GM23338 (cell line): ENCODE results near the gene NGDN. TPM values are rescaled to one million over a fixed set of nuclear protein-coding genes. Genes with fewer than 3 reads are reported as not detected.

Source experiments
- ATAC-seq: fragments of 200-7000 bp; cut with Tn5 transposase; 3 replicates; pipeline ENCODE4 v1.9.1; 2020
- DNase-seq: peaks from one replicate; pipeline ENCODE4 v3.0.0-alpha.2; 2015; ENCODE audit warnings: low spot score
- H2AFZ ChIP-seq: fragments of 200-600 bp; sonication (generic); 2 replicates; pipeline ENCODE4 v1.8.0; 2016; ENCODE audit warnings: antibody characterized with exemption, mild to moderate bottlenecking, moderate library complexity
- H3F3A ChIP-seq: fragments of 200-600 bp; sonication (generic); replicated peaks from 2 replicates; pipeline ENCODE4 v1.8.0; 2017; ENCODE audit warnings: antibody characterized with exemption, mixed run types, low read depth
- H3K27ac ChIP-seq: fragments of 200-600 bp; sonication (generic); 2 replicates; pipeline ENCODE4 v1.6.1; 2016; ENCODE audit warnings: low read depth
- H3K27me3 ChIP-seq: fragments of 200-600 bp; sonication (generic); 2 replicates; pipeline ENCODE4 v1.8.0; 2016; ENCODE audit warnings: mild to moderate bottlenecking, mixed run types, moderate library complexity; ENCODE audit not compliant: insufficient read depth
- H3K36me3 ChIP-seq: fragments of 200-600 bp; sonication (generic); 2 replicates; pipeline ENCODE4 v1.8.0; 2016; ENCODE audit warnings: mild to moderate bottlenecking; ENCODE audit not compliant: insufficient read depth
- H3K4me1 ChIP-seq: fragments of 200-600 bp; sonication (generic); 2 replicates; pipeline ENCODE4 v1.8.0; 2016; ENCODE audit warnings: mild to moderate bottlenecking, moderate library complexity; ENCODE audit not compliant: insufficient read depth
- H3K4me2 ChIP-seq: fragments of 200-600 bp; sonication (generic); 2 replicates; pipeline ENCODE4 v1.7.1; 2017; ENCODE audit warnings: mixed run types
- H3K4me3 ChIP-seq: fragments of 200-600 bp; sonication (generic); 2 replicates; pipeline ENCODE4 v1.6.1; 2016; ENCODE audit warnings: mixed run types
- H3K79me2 ChIP-seq: fragments of 200-600 bp; sonication (generic); replicated peaks from 2 replicates; pipeline ENCODE4 v1.8.0; 2017; ENCODE audit warnings: mild to moderate bottlenecking; ENCODE audit not compliant: insufficient read depth
- H3K9me2 ChIP-seq: fragments of 200-600 bp; sonication (generic); 2 replicates; pipeline ENCODE4 v1.8.0; 2017; ENCODE audit not compliant: insufficient read depth
- H4K20me1 ChIP-seq: fragments of 200-600 bp; sonication (generic); replicated peaks from 2 replicates; pipeline ENCODE4 v1.8.0; 2017; ENCODE audit warnings: mild to moderate bottlenecking; ENCODE audit not compliant: insufficient read depth
- H3K27ac Mint-ChIP-seq: 2 replicates; pipeline ENCODE4 v1.8.0; 2020; ENCODE audit warnings: inconsistent platforms, mild to moderate bottlenecking, moderate library complexity, mixed read lengths
- H3K27me3 Mint-ChIP-seq: 3 replicates; pipeline ENCODE4 v1.8.0; 2022; ENCODE audit warnings: low read depth, mild to moderate bottlenecking, moderate library complexity, mixed read lengths, inconsistent platforms; ENCODE audit not compliant: insufficient read depth, poor library complexity
- H3K36me3 Mint-ChIP-seq: 3 replicates; pipeline ENCODE4 v1.8.0; 2021; ENCODE audit warnings: low read depth, mild to moderate bottlenecking, inconsistent platforms, moderate library complexity, mixed read lengths
- H3K4me1 Mint-ChIP-seq: 3 replicates; pipeline ENCODE4 v1.8.0; 2020; ENCODE audit warnings: mild to moderate bottlenecking, inconsistent platforms, mixed read lengths
- H3K4me3 Mint-ChIP-seq: 3 replicates; pipeline ENCODE4 v1.8.0; 2021; ENCODE audit warnings: moderate library complexity, mild to moderate bottlenecking, inconsistent platforms, mixed read lengths
- H3K9me3 Mint-ChIP-seq: 3 replicates; pipeline ENCODE4 v1.8.0; 2020; ENCODE audit warnings: moderate library complexity, mild to moderate bottlenecking, inconsistent platforms, mixed read lengths
- CREB1 ChIP-seq: fragments of 250-450 bp; sonication (Bioruptor Pico); IDR thresholded peaks from 2 replicates; pipeline ENCODE4 v1.5.0; 2020; ENCODE audit warnings: low read depth, mild to moderate bottlenecking, moderate library complexity
- ETS1 ChIP-seq: IDR thresholded peaks from 2 replicates; pipeline ENCODE4 v1.6.1; 2016; ENCODE audit warnings: antibody characterized with exemption
- EZH2 ChIP-seq: fragments of 200-600 bp; sonication (generic); IDR thresholded peaks from one replicate; pipeline ENCODE4 v1.8.0; 2017; ENCODE audit warnings: antibody characterized with exemption, mild to moderate bottlenecking, low read depth; ENCODE audit not compliant: unreplicated experiment
- EZH2phosphoT487 ChIP-seq: fragments of 200-600 bp; sonication (generic); IDR thresholded peaks from one replicate; pipeline ENCODE4 v1.8.1; 2018; ENCODE audit warnings: antibody characterized with exemption; ENCODE audit not compliant: unreplicated experiment
- JUNB ChIP-seq: IDR thresholded peaks from one replicate; pipeline ENCODE4 v1.6.1; 2016; ENCODE audit warnings: antibody characterized with exemption; ENCODE audit not compliant: unreplicated experiment
- NANOG ChIP-seq: IDR thresholded peaks from 2 replicates; pipeline ENCODE4 v1.6.1; 2016; ENCODE audit warnings: antibody characterized with exemption, borderline replicate concordance
- POLR2AphosphoS5 ChIP-seq: IDR thresholded peaks from 2 replicates; pipeline ENCODE4 v1.6.1; 2016; ENCODE audit warnings: antibody characterized with exemption, low read depth
- REST ChIP-seq: IDR thresholded peaks from one replicate; pipeline ENCODE4 v1.6.1; 2018; ENCODE audit warnings: antibody characterized with exemption; ENCODE audit not compliant: unreplicated experiment
- STAT1 ChIP-seq: IDR thresholded peaks from one replicate; pipeline ENCODE4 v1.6.1; 2016; ENCODE audit warnings: antibody characterized with exemption; ENCODE audit not compliant: unreplicated experiment
- ZNF114 ChIP-seq: fragments of 250-450 bp; sonication (Bioruptor Pico); IDR thresholded peaks from 2 replicates; pipeline ENCODE4 v1.5.0; 2020; ENCODE audit warnings: mild to moderate bottlenecking, moderate library complexity
- ZNF331 ChIP-seq: fragments of 250-450 bp; sonication (Bioruptor Pico); IDR thresholded peaks from 2 replicates; pipeline ENCODE4 v1.5.0; 2020; ENCODE audit warnings: low read depth, mild to moderate bottlenecking, moderate library complexity
- ZNF462 ChIP-seq: fragments of 250-450 bp; sonication (Bioruptor Pico); IDR thresholded peaks from 2 replicates; pipeline ENCODE4 v1.5.0; 2020; ENCODE audit warnings: mild to moderate bottlenecking, moderate library complexity
- polyA plus RNA-seq: library from polyadenylated mRNA; unstranded; fragments of >200 nt; fragmentation: Nextera tagmentation; extraction: Ambion mirVana; gene quantifications from 2 replicates; pipeline ENCODE4 v1.2.1, GENCODE V29; 2016
- total RNA-seq: library from RNA; depleted of rRNA; stranded (reverse); fragments of >200 nt; shearing (Covaris generic); gene quantifications from 2 replicates; pipeline ENCODE4 v1.2.3, GENCODE V29; 2014

NGDN gene
- total and polyA plus RNA-seq, 2 experiments from 2014 or later: 48.6 to 90.8 TPM

- peaks cover 40% of the 10 kb centered on the region for H3K4me1 Mint-ChIP-seq
- H3K27me3 Mint-ChIP-seq: peaks cover 17% of the 10 kb centered on the region
- Histone ChIP-seq H3K9me2 (0 out of 2 replicates have a peak, but pooled peaks cover 10% of the 10 kb centered on the region), H3K4me1 (peaks cover 33% of the 10 kb centered on the region), H3F3A (no peaks in the 10 kb centered on the region), H4K20me1 (no peaks in the 10 kb centered on the region), H2AFZ (no peak overlapping the region), H3K27me3 (no peaks in the 10 kb centered on the region), H3K4me2 (no peak overlapping the region), H3K4me3 (no peak overlapping the region), H3K79me2 (no peaks in the 10 kb centered on the region), H3K27ac (no peak overlapping the region), H3K36me3 (no peaks in the 10 kb centered on the region)
- ATAC-seq: no peak
- H3K36me3 Mint-ChIP-seq: no peaks in the 10 kb centered on the region
- DNase-seq: no peak
- no peak overlapping the region for H3K4me3 Mint-ChIP-seq
- TF ChIP-seq ETS1 (no peak), POLR2AphosphoS5 (no peak), JUNB (no peak), ZNF331 (no peak), ZNF114 (CRISPR knock-in tag) (no peak), REST (no peak), EZH2 (no peak), EZH2phosphoT487 (no peak), STAT1 (no peak), CREB1 (CRISPR knock-in tag) (no peak), NANOG (no peak), ZNF462 (CRISPR knock-in tag) (no peak)
- H3K27ac Mint-ChIP-seq: no peak overlapping the region
- H3K9me3 Mint-ChIP-seq: no peaks in the 10 kb centered on the region
Measured at GRCh38 chr14:23514644-23514957, 45.1 kb downstream of the NGDN start.
